H9 (cell line): ENCODE data around the gene BMP7. TPM values are rescaled to one million over a fixed set of nuclear protein-coding genes. Genes with fewer than 3 reads are reported as not detected.

Experiments used
- DNase-seq: peaks from one replicate; pipeline ENCODE4 v3.0.0-alpha.2; 2017
- H2AFZ ChIP-seq: one replicate; pipeline ENCODE4 v1.6.1; 2013; ENCODE audit warnings: mild to moderate bottlenecking, low read length, control low read depth, moderate library complexity
- H2AK5ac ChIP-seq: 2 replicates; pipeline ENCODE4 v1.6.1; 2013; ENCODE audit warnings: low read length, control low read depth, mixed read lengths; ENCODE audit not compliant: insufficient read length
- H2BK120ac ChIP-seq: one replicate; pipeline ENCODE4 v1.6.1; 2013; ENCODE audit warnings: low read depth, mild to moderate bottlenecking, low read length, control low read depth, inconsistent platforms; ENCODE audit not compliant: poor library complexity, severe bottlenecking
- H2BK12ac ChIP-seq: 2 replicates; pipeline ENCODE4 v1.6.1; 2013; ENCODE audit warnings: low read length, control low read depth, mixed read lengths, low read depth; ENCODE audit not compliant: insufficient read length
- H2BK15ac ChIP-seq: 2 replicates; pipeline ENCODE4 v1.6.1; 2013; ENCODE audit warnings: low read depth, low read length, control low read depth
- H2BK20ac ChIP-seq: one replicate; pipeline ENCODE4 v1.6.1; 2013; ENCODE audit warnings: low read depth, mild to moderate bottlenecking, low read length, control low read depth, inconsistent platforms; ENCODE audit not compliant: poor library complexity, severe bottlenecking
- H2BK5ac ChIP-seq: 2 replicates; pipeline ENCODE4 v1.6.1; 2013; ENCODE audit warnings: low read length, control low read depth, mixed read lengths; ENCODE audit not compliant: insufficient read length
- H3K14ac ChIP-seq: 2 replicates; pipeline ENCODE4 v1.6.1; 2013; ENCODE audit warnings: low read length, control low read depth; ENCODE audit not compliant: insufficient read depth
- H3K18ac ChIP-seq: 2 replicates; pipeline ENCODE4 v1.6.1; 2013; ENCODE audit warnings: low read depth, mild to moderate bottlenecking, mixed read lengths, low read length, control low read depth; ENCODE audit not compliant: insufficient read length
- H3K23ac ChIP-seq: 2 replicates; pipeline ENCODE4 v1.6.1; 2013; ENCODE audit warnings: low read length, control low read depth, mixed read lengths, low read depth; ENCODE audit not compliant: insufficient read length
- H3K23me2 ChIP-seq: 2 replicates; pipeline ENCODE4 v1.6.1; 2013; ENCODE audit warnings: low read depth, mild to moderate bottlenecking, mixed read lengths, low read length, control low read depth; ENCODE audit not compliant: insufficient read length, poor library complexity, severe bottlenecking
- H3K27ac ChIP-seq: 2 replicates; pipeline ENCODE4 v1.5.1; 2013; ENCODE audit warnings: low read length, control low read depth, mixed read lengths, low read depth; ENCODE audit not compliant: insufficient read length
- H3K27me3 ChIP-seq: 2 replicates; pipeline ENCODE4 v1.6.1; 2013; ENCODE audit warnings: low read length, control low read depth, inconsistent platforms; ENCODE audit not compliant: insufficient read depth
- H3K4ac ChIP-seq: 2 replicates; pipeline ENCODE4 v1.6.1; 2013; ENCODE audit warnings: low read depth, mild to moderate bottlenecking, control low read depth, inconsistent platforms, low read length, moderate library complexity
- H3K4me1 ChIP-seq: 2 replicates; pipeline ENCODE4 v1.6.1; 2013; ENCODE audit warnings: low read length, control low read depth, inconsistent platforms; ENCODE audit not compliant: insufficient read depth
- H3K4me2 ChIP-seq: 2 replicates; pipeline ENCODE4 v1.6.1; 2013; ENCODE audit warnings: low read length, control low read depth, mixed read lengths; ENCODE audit not compliant: insufficient read length, insufficient read depth
- H3K56ac ChIP-seq: 2 replicates; pipeline ENCODE4 v1.6.1; 2013; ENCODE audit warnings: low read depth, mild to moderate bottlenecking, mixed read lengths, low read length, control low read depth; ENCODE audit not compliant: insufficient read length
- H3K79me1 ChIP-seq: 2 replicates; pipeline ENCODE4 v1.6.1; 2013; ENCODE audit warnings: low read depth, mild to moderate bottlenecking, moderate library complexity, low read length, control low read depth, inconsistent platforms; ENCODE audit not compliant: insufficient read depth, poor library complexity, severe bottlenecking
- H3K79me2 ChIP-seq: 2 replicates; pipeline ENCODE4 v1.6.1; 2013; ENCODE audit warnings: low read length, control low read depth, inconsistent platforms; ENCODE audit not compliant: insufficient read depth
- H3K9ac ChIP-seq: 2 replicates; pipeline ENCODE4 v1.6.1; 2013; ENCODE audit warnings: low read length, control low read depth, mixed read lengths; ENCODE audit not compliant: insufficient read length; ENCODE audit errors: extremely low read depth
- H3K9me3 ChIP-seq: one replicate; pipeline ENCODE4 v1.6.1; 2013; ENCODE audit warnings: low read depth, low read length, inconsistent platforms; ENCODE audit not compliant: control insufficient read depth
- H3T11ph ChIP-seq: one replicate; pipeline ENCODE4 v1.6.1; 2013; ENCODE audit warnings: mild to moderate bottlenecking, low read length, control low read depth, inconsistent platforms
- H4K20me1 ChIP-seq: one replicate; pipeline ENCODE4 v1.6.1; 2013; ENCODE audit not compliant: control insufficient read depth, insufficient read length, insufficient read depth
- H4K5ac ChIP-seq: 2 replicates; pipeline ENCODE4 v1.6.1; 2013; ENCODE audit warnings: low read depth, mild to moderate bottlenecking, mixed read lengths, low read length, control low read depth; ENCODE audit not compliant: insufficient read length
- H4K8ac ChIP-seq: replicated peaks from 2 replicates; pipeline ENCODE4 v1.6.1; 2013; ENCODE audit warnings: low read length, control low read depth, mixed read lengths, low read depth; ENCODE audit not compliant: insufficient read length
- H4K91ac ChIP-seq: 2 replicates; pipeline ENCODE4 v1.6.1; 2013; ENCODE audit warnings: low read depth, mild to moderate bottlenecking, moderate library complexity, mixed read lengths, low read length, control low read depth; ENCODE audit not compliant: insufficient read length
- H3K27ac Mint-ChIP-seq, 3 experiments: 2 replicates in 2 of 3; 3 replicates in 1 of 3; pipeline ENCODE4 v1.8.0; 2020 to 2021; ENCODE audit warnings: mixed read lengths in 3 of 3, mild to moderate bottlenecking in 1 of 3, moderate library complexity in 1 of 3
- H3K27me3 Mint-ChIP-seq: 2 replicates; pipeline ENCODE4 v1.8.0; 2021; ENCODE audit warnings: low read depth, mild to moderate bottlenecking, moderate library complexity, mixed read lengths
- H3K36me3 Mint-ChIP-seq, 3 experiments: 2 replicates in 2 of 3; 3 replicates in 1 of 3; pipeline ENCODE4 v1.8.0; 2020 to 2021; ENCODE audit warnings: low read depth in 3 of 3, mixed read lengths in 3 of 3; ENCODE audit not compliant: insufficient read depth in 1 of 3
- H3K4me1 Mint-ChIP-seq, 2 experiments: 2 replicates each; pipeline ENCODE4 v1.8.0; 2020; ENCODE audit warnings: mixed read lengths in 2 of 2
- H3K4me3 Mint-ChIP-seq, 2 experiments: 2 replicates in 1 of 2; 3 replicates in 1 of 2; pipeline ENCODE4 v1.8.0; 2020 to 2021; ENCODE audit warnings: mild to moderate bottlenecking in 2 of 2, mixed read lengths in 2 of 2, moderate library complexity in 1 of 2
- H3K9me3 Mint-ChIP-seq, 2 experiments: 2 replicates in 1 of 2; 3 replicates in 1 of 2; pipeline ENCODE4 v1.8.0; 2020; ENCODE audit warnings: mild to moderate bottlenecking in 2 of 2, mixed read lengths in 2 of 2, moderate library complexity in 1 of 2
- WGBS: extraction: QIAGEN DNeasy Blood & Tissue Kit; methylation state at CpG from one replicate; pipeline ENCODE4 v1.1.7; 2013; ENCODE audit warnings: missing lambda C conversion rate, low lambda C conversion rate, mixed read lengths; ENCODE audit not compliant: insufficient read length; ENCODE audit errors: extremely low coverage; 5-methylcytosine and 5-hydroxymethylcytosine counted together
- total RNA-seq: library from RNA; stranded (reverse); gene quantifications from 2 replicates; pipeline ENCODE4 v1.2.1, GENCODE V29; 2021
- TF ChIP-seq, protein P1 (sequence below): fragments of 200-600 bp; sonication (generic); conservative IDR thresholded peaks from 3 replicates; pipeline ENCODE4 v1.8.0; 2021; ENCODE audit warnings: antibody characterized with exemption, mild to moderate bottlenecking

The BMP7 gene
- total RNA-seq, 1 experiment from 2014 or later: 17.7 TPM

GRCh38 chr20:57141492-57141891 lies 124.9 kb downstream of the BMP7 start:
- H3K23me2 ChIP-seq: no peaks in the 10 kb centered on the region
- H3K4me1 ChIP-seq: no peaks in the 10 kb centered on the region
- H2BK120ac ChIP-seq: no peak overlapping the region
- no peak overlapping the region for H3K27ac Mint-ChIP-seq
- H3K14ac ChIP-seq: no peak overlapping the region
- no peak overlapping the region for H2BK15ac ChIP-seq
- no CpG with 5 or more reads among the region's 1 CpG for WGBS
- no peak overlapping the region for H3K4me3 Mint-ChIP-seq
- no peak for DNase-seq
- no peak overlapping the region for H3T11ph ChIP-seq
- H3K18ac ChIP-seq: no peak overlapping the region
- no peaks in the 10 kb centered on the region for H3K79me2 ChIP-seq
- H3K4ac ChIP-seq: no peak overlapping the region
- no peak overlapping the region for H4K5ac ChIP-seq
- H2BK20ac ChIP-seq: no peak overlapping the region
- H2BK12ac ChIP-seq: no peak overlapping the region
- no peak overlapping the region for H3K56ac ChIP-seq
- H3K4me1 Mint-ChIP-seq: no peaks in the 10 kb centered on the region
- no peaks in the 10 kb centered on the region for H3K9me3 ChIP-seq
- H3K36me3 Mint-ChIP-seq: no peaks in the 10 kb centered on the region
- H3K4me2 ChIP-seq: no peak overlapping the region
- no peaks in the 10 kb centered on the region for H3K79me1 ChIP-seq
- H4K8ac ChIP-seq: no peak overlapping the region
- no peak overlapping the region for H2AFZ ChIP-seq
- no peaks in the 10 kb centered on the region for H4K20me1 ChIP-seq
- H3K27me3 Mint-ChIP-seq: peaks cover 20% of the 10 kb centered on the region
- H4K91ac ChIP-seq: no peak overlapping the region
- H2AK5ac ChIP-seq: no peak overlapping the region
- H3K27ac ChIP-seq: no peak overlapping the region
- no peak overlapping the region for H2BK5ac ChIP-seq
- H3K27me3 ChIP-seq: no peaks in the 10 kb centered on the region
- H3K9ac ChIP-seq: no peak overlapping the region
- no peak overlapping the region for H3K23ac ChIP-seq
- H3K9me3 Mint-ChIP-seq: no peaks in the 10 kb centered on the region
- TF ChIP-seq, protein P1, sequence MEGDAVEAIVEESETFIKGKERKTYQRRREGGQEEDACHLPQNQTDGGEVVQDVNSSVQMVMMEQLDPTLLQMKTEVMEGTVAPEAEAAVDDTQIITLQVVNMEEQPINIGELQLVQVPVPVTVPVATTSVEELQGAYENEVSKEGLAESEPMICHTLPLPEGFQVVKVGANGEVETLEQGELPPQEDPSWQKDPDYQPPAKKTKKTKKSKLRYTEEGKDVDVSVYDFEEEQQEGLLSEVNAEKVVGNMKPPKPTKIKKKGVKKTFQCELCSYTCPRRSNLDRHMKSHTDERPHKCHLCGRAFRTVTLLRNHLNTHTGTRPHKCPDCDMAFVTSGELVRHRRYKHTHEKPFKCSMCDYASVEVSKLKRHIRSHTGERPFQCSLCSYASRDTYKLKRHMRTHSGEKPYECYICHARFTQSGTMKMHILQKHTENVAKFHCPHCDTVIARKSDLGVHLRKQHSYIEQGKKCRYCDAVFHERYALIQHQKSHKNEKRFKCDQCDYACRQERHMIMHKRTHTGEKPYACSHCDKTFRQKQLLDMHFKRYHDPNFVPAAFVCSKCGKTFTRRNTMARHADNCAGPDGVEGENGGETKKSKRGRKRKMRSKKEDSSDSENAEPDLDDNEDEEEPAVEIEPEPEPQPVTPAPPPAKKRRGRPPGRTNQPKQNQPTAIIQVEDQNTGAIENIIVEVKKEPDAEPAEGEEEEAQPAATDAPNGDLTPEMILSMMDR: no peak
